GM21619 (cell line): ENCODE measurements around the gene TSEN54.

Source experiments
- ATAC-seq: cut with Tn5 transposase; IDR thresholded peaks from one replicate; pipeline ENCODE4 v1.9.1; 2021; ENCODE audit not compliant: unreplicated experiment

The TSEN54 gene

GRCh38 chr17:75488693-75489510, 27.4 kb upstream of the TSEN54 start:
- ATAC-seq, result no peak

DNA sequence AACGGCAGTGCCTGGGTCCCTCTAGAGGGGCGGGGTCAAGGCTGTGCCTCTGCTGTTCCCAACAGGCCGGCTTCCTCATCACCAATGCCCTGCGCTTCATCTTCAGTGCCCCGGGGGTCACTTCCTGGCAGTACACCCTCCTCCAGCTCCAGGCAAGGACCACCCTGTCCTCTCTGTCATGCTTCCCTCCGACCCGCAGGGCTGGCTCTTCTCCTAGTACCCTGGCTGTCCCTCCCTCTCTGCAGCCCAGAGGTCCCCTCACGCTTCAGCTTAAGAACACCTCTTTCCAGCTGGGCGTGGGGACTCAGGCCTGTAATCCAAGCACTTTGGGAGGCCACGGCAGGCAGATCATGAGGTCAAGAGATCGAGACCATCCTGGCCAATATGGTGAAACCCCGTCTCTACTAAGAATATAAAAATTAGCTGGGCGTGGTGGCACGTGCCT, 26.8 kb upstream of the TSEN54 start:
- ATAC-seq, result no peak

- no peak for ATAC-seq
Observed at GRCh38 chr17:75490173-75490743, 26.1 kb upstream of the TSEN54 start.

DNA sequence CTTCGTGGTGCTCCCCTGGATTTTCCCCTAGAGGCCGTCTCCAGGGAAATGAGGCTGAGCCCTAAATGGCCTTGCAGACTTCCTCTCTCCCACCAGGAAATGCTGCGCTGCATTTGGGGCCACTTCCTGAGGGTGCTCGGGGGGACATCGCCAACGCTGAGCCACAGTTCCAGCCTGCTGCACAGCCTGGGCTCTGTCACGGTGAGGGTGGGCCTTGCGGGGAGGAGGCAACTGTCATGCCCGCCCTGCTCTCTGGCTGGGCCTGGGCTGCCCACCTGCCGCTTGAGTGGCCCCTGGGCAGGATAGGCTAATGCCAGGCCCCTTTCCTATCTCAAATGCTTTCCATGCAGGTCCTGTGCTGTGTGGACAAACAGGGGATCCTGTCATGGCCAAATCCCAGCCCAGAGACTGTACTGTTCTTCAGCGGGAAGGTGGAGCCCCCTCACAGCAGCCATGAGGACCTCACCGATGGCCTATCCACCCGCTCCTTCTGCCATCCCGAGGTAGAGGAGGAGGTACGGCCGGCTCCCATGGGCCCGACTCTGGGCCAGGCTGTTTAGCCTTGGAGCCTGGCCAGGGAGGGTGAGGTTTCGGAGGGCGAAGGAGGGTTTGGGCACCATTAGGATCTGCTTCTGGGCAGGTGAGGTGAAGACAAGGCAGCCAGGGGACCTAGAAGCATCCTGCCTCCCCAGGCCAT, 25.2 kb upstream of the TSEN54 start:
- ATAC-seq, result no peak

GRCh38 chr17:75491680-75492079, 24.6 kb upstream of the TSEN54 start:
- no peak for ATAC-seq

GRCh38 chr17:75492555-75493168, 23.7 kb upstream of the TSEN54 start:
- no peak for ATAC-seq

DNA sequence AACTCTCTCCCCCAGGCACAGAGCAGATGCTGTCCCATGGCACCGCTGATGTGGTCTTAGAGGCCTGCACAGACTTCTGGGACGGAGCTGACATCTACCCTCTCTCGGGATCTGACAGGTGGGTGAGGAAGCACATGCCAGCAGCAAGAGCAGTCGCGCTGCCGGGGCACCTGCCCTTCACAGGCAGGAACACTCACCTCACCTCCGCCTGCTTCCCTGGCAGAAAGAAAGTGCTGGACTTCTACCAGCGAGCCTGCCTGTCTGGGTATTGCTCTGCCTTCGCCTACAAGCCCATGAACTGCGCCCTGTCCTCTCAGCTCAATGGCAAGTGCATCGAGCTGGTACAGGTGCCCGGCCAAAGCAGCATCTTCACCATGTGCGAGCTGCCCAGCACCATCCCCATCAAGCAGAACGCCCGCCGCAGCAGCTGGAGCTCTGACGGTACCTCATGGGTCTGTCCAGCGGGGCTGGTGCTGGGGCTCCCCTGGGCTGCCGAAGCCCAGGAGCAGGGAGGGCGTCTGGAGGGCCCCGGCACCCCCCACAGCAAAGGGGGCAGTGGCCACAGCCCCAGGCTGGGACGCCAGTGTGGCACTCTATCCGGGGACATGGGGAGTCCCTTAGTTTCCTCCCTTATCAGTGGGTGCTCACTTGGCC, 22.7 kb upstream of the TSEN54 start:
- ATAC-seq, result no peak

GRCh38 chr17:75494326-75494877, 21.9 kb upstream of the TSEN54 start:
- ATAC-seq, result no peak

- no peak for ATAC-seq
Observed at GRCh38 chr17:75496005-75496404, 20.3 kb upstream of the TSEN54 start.

- no peak for ATAC-seq
Observed at GRCh38 chr17:75498039-75498725, 18.1 kb upstream of the TSEN54 start.

GRCh38 chr17:75498726-75499213, 17.6 kb upstream of the TSEN54 start:
- ATAC-seq, result no peak

DNA sequence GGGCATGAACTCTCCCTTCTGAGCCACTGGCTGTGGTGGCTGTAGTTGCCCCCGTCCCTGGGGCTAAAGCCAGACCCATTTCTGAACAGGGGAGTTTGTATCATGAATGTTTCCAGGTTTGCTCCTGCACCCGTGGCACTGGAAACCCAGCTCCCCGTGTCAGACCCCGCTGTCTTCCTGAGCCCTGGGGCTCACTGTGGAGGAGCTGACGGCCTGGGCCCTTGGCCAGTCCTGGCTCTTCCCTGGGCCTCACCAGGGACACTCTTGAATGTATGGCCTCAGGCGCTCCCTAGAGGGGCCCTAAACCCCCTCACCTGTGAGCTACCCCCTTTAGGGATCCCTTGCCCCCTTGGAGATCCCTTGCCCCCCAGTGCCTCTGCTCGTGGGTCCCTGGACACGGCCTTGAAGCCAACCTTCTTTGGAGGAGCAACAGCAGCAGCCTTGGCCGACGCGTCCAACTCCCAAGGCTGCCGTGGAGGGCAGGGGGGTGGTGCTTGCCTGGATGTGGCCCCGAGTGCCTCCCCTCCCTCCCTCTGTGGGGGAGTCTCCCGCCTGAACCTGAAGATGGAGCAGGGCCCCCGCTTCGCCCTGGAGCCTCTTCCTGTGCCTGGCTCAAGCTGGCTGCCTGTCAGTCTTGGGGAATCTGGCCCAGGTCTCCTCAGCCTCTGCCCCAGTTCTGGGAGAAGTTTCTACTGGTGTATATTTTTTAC, 16.9 kb upstream of the TSEN54 start:
- ATAC-seq, result no peak

- ATAC-seq, result no peak
Observed at GRCh38 chr17:75500419-75501216, 15.7 kb upstream of the TSEN54 start.

GRCh38 chr17:75501378-75502071, 14.8 kb upstream of the TSEN54 start:
- no peak for ATAC-seq

DNA sequence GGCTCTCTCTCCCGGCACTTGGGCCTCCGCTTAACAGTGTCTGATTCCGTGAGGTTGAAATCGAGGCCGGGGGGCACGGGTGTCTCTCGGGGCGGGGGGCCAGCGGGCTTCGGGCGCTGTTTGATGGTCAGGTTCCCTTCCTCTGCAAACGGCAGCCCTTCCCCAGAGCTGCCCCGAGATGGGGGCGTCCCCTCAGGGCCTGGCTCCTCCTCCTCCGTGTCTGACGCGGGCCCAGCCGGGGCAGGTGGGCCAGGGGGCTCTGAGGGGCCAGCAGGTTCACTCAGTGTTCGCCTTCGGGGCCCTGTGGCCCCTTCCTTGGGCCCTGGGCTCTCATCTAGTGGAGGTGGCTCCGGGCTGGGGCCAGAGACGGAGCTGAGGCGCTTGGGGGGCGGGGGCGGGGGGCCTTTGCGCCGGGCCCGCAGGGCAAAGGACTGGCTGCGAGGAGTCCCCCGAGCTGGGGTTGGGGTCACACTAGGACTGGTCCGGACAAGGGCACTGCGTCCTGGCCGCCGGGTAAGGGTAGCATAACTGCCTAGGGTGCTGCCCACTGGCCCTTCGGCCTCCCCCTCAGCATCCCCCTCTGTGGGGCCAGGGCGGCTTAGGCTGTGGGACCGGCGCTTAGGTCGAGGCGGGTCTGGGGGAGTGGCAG, 14.1 kb upstream of the TSEN54 start:
- ATAC-seq, result no peak

DNA sequence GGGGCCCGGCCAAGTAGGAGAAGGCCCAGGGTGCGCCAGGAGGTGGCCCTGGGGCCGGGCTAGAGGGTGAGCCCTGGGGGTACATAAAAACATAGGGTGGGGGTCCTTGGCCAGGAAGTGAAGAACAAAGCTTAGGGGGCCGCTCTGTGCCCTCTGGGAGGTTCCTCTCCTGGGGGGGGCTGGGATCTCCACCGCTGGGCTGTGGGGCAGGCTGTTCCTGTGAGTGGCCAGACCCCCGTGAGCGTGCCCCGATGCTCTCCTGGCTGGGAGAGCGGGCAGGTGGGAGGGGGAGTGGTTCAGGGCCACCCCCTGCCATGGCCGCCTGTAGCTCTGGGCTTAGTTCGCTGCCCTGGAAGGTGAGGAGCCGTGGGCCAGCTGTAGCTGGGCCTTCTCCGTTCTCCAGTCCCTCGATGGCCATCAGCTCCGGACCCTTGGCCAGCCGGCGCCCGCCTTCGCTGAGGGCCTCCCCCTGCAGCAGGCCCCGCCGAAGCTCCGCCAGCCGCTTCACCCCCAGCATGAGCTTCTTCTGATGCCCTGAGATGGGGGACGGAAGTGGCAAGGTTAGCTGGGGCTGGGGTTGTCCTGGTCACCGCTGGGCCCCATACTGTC, 13.5 kb upstream of the TSEN54 start:
- ATAC-seq, result no peak

GRCh38 chr17:75503337-75503950, 12.9 kb upstream of the TSEN54 start:
- ATAC-seq, result no peak
